ENCODE results near the gene KCTD5.

The KCTD5 gene

GRCh38 chr16:2704983-2705275 is 22.6 kb downstream of the KCTD5 start:
- no peaks in the 10 kb centered on the region for H3K9me3 ChIP-seq (ENCODE audit: control insufficient read depth, low read length)
- H3K36me3 ChIP-seq (ENCODE audit: control insufficient read depth, insufficient read depth, low read length): peaks cover 69% of the 10 kb centered on the region
- no peak overlapping the region for H3K4me3 ChIP-seq (ENCODE audit: extremely low read depth, insufficient read depth, low read length, poor library complexity, severe bottlenecking)
- no peak overlapping the region for H3K27ac ChIP-seq (ENCODE audit: low read depth, low read length, severe bottlenecking)
- no peaks in the 10 kb centered on the region for H3K4me1 ChIP-seq (ENCODE audit: control insufficient read depth, insufficient read depth, low read length, poor library complexity, severe bottlenecking)
- 97 to 100% methylated on average over 4 to 8 of the region's 14 CpGs for WGBS, 2 experiments (ENCODE audit: insufficient coverage in 2 of 2)

- Histone ChIP-seq H3K9me3 (ENCODE audit: control insufficient read depth, low read length) (no peaks in the 10 kb centered on the region), H3K4me1 (ENCODE audit: control insufficient read depth, insufficient read depth, low read length, poor library complexity, severe bottlenecking) (no peaks in the 10 kb centered on the region), H3K4me3 (ENCODE audit: extremely low read depth, insufficient read depth, low read length, poor library complexity, severe bottlenecking) (no peak overlapping the region), H3K36me3 (ENCODE audit: control insufficient read depth, insufficient read depth, low read length) (peaks cover 65% of the 10 kb centered on the region), H3K27ac (ENCODE audit: low read depth, low read length, severe bottlenecking) (no peak overlapping the region)
- WGBS, 2 experiments (ENCODE audit: insufficient coverage in 2 of 2): 91 to 97% methylated on average over 10 of the region's 10 CpGs
These were observed 23.0 kb downstream of the KCTD5 start for GRCh38 chr16:2705351-2705750.

- Histone ChIP-seq H3K27ac (ENCODE audit: low read depth, low read length, severe bottlenecking) (no peak overlapping the region), H3K4me3 (ENCODE audit: extremely low read depth, insufficient read depth, low read length, poor library complexity, severe bottlenecking) (no peak overlapping the region), H3K4me1 (ENCODE audit: control insufficient read depth, insufficient read depth, low read length, poor library complexity, severe bottlenecking) (no peaks in the 10 kb centered on the region), H3K36me3 (ENCODE audit: control insufficient read depth, insufficient read depth, low read length) (peaks cover 59% of the 10 kb centered on the region), H3K9me3 (ENCODE audit: control insufficient read depth, low read length) (no peaks in the 10 kb centered on the region)
- 95 to 99% methylated on average over 15 to 17 of the region's 17 CpGs for WGBS, 2 experiments (ENCODE audit: insufficient coverage in 2 of 2)
These were observed 23.8 kb downstream of the KCTD5 start for GRCh38 chr16:2706085-2706484.

- Histone ChIP-seq H3K27ac (ENCODE audit: low read depth, low read length, severe bottlenecking) (no peak overlapping the region), H3K36me3 (ENCODE audit: control insufficient read depth, insufficient read depth, low read length) (peaks cover 53% of the 10 kb centered on the region), H3K9me3 (ENCODE audit: control insufficient read depth, low read length) (no peaks in the 10 kb centered on the region), H3K4me3 (ENCODE audit: extremely low read depth, insufficient read depth, low read length, poor library complexity, severe bottlenecking) (no peak overlapping the region), H3K4me1 (ENCODE audit: control insufficient read depth, insufficient read depth, low read length, poor library complexity, severe bottlenecking) (no peaks in the 10 kb centered on the region)
- WGBS, 2 experiments (ENCODE audit: insufficient coverage in 2 of 2): 96 to 98% methylated on average over 19 to 20 of the region's 22 CpGs
These were observed 24.4 kb downstream of the KCTD5 start for GRCh38 chr16:2706611-2707311.

- no peak overlapping the region for H3K4me3 ChIP-seq (ENCODE audit: extremely low read depth, insufficient read depth, low read length, poor library complexity, severe bottlenecking)
- no peak overlapping the region for H3K27ac ChIP-seq (ENCODE audit: low read depth, low read length, severe bottlenecking)
- no peaks in the 10 kb centered on the region for H3K9me3 ChIP-seq (ENCODE audit: control insufficient read depth, low read length)
- WGBS, 2 experiments (ENCODE audit: insufficient coverage in 2 of 2): 96 to 97% methylated on average over 51 of the region's 51 CpGs
- H3K4me1 ChIP-seq (ENCODE audit: control insufficient read depth, insufficient read depth, low read length, poor library complexity, severe bottlenecking): no peaks in the 10 kb centered on the region
- peaks cover 51% of the 10 kb centered on the region for H3K36me3 ChIP-seq (ENCODE audit: control insufficient read depth, insufficient read depth, low read length)
These were observed 25.3 kb downstream of the KCTD5 start for GRCh38 chr16:2707368-2708289.

- peaks cover 45% of the 10 kb centered on the region for H3K36me3 ChIP-seq (ENCODE audit: control insufficient read depth, insufficient read depth, low read length)
- whole genome bisulfite sequencing, 2 experiments (ENCODE audit: insufficient coverage in 2 of 2): 97% methylated on average over 13 to 14 of the region's 14 CpGs
These were observed 25.9 kb downstream of the KCTD5 start for GRCh38 chr16:2708290-2708639.

GRCh38 chr16:2708955-2709587 is 26.7 kb downstream of the KCTD5 start:
- H3K9me3 ChIP-seq (ENCODE audit: control insufficient read depth, low read length): no peaks in the 10 kb centered on the region
- no peaks in the 10 kb centered on the region for H3K4me1 ChIP-seq (ENCODE audit: control insufficient read depth, insufficient read depth, low read length, poor library complexity, severe bottlenecking)
- WGBS, 2 experiments (ENCODE audit: insufficient coverage in 2 of 2): 95 to 97% methylated on average over 19 to 20 of the region's 22 CpGs
- H3K4me3 ChIP-seq (ENCODE audit: extremely low read depth, insufficient read depth, low read length, poor library complexity, severe bottlenecking): no peak overlapping the region
- peaks cover 40% of the 10 kb centered on the region for H3K36me3 ChIP-seq (ENCODE audit: control insufficient read depth, insufficient read depth, low read length)
- no peak overlapping the region for H3K27ac ChIP-seq (ENCODE audit: low read depth, low read length, severe bottlenecking)

More at GRCh38 chr16:2708290-2708639, 25.9 kb downstream of the KCTD5 start:
- Histone ChIP-seq H3K9me3 (ENCODE audit: control insufficient read depth, low read length) (no peaks in the 10 kb centered on the region), H3K27ac (ENCODE audit: low read depth, low read length, severe bottlenecking) (no peak overlapping the region), H3K4me1 (ENCODE audit: control insufficient read depth, insufficient read depth, low read length, poor library complexity, severe bottlenecking) (no peaks in the 10 kb centered on the region), H3K4me3 (ENCODE audit: extremely low read depth, insufficient read depth, low read length, poor library complexity, severe bottlenecking) (no peak overlapping the region)

- Histone ChIP-seq H3K4me1 (ENCODE audit: control insufficient read depth, insufficient read depth, low read length, poor library complexity, severe bottlenecking) (no peaks in the 10 kb centered on the region), H3K4me3 (ENCODE audit: extremely low read depth, insufficient read depth, low read length, poor library complexity, severe bottlenecking) (no peak overlapping the region), H3K36me3 (ENCODE audit: control insufficient read depth, insufficient read depth, low read length) (peaks cover 37% of the 10 kb centered on the region), H3K9me3 (ENCODE audit: control insufficient read depth, low read length) (no peaks in the 10 kb centered on the region), H3K27ac (ENCODE audit: low read depth, low read length, severe bottlenecking) (no peak overlapping the region)
- WGBS, 2 experiments (ENCODE audit: insufficient coverage in 2 of 2): 91 to 98% methylated on average over 7 to 9 of the region's 10 CpGs
These were observed 27.3 kb downstream of the KCTD5 start for GRCh38 chr16:2709588-2709984.

- 92 to 98% methylated on average over 18 to 20 of the region's 20 CpGs for WGBS, 2 experiments (ENCODE audit: insufficient coverage in 2 of 2)
- Histone ChIP-seq H3K27ac (ENCODE audit: low read depth, low read length, severe bottlenecking) (no peak overlapping the region), H3K4me1 (ENCODE audit: control insufficient read depth, insufficient read depth, low read length, poor library complexity, severe bottlenecking) (no peaks in the 10 kb centered on the region), H3K36me3 (ENCODE audit: control insufficient read depth, insufficient read depth, low read length) (peaks cover 33% of the 10 kb centered on the region), H3K4me3 (ENCODE audit: extremely low read depth, insufficient read depth, low read length, poor library complexity, severe bottlenecking) (no peak overlapping the region), H3K9me3 (ENCODE audit: control insufficient read depth, low read length) (no peaks in the 10 kb centered on the region)
These were observed 27.8 kb downstream of the KCTD5 start for GRCh38 chr16:2710021-2710710.

- 87 to 92% methylated on average over 11 of the region's 11 CpGs for whole genome bisulfite sequencing, 2 experiments (ENCODE audit: insufficient coverage in 2 of 2)
- H3K4me3 ChIP-seq (ENCODE audit: extremely low read depth, insufficient read depth, low read length, poor library complexity, severe bottlenecking): no peak overlapping the region
- H3K9me3 ChIP-seq (ENCODE audit: control insufficient read depth, low read length): no peaks in the 10 kb centered on the region
- H3K27ac ChIP-seq (ENCODE audit: low read depth, low read length, severe bottlenecking): no peak overlapping the region
- no peaks in the 10 kb centered on the region for H3K4me1 ChIP-seq (ENCODE audit: control insufficient read depth, insufficient read depth, low read length, poor library complexity, severe bottlenecking)
- H3K36me3 ChIP-seq (ENCODE audit: control insufficient read depth, insufficient read depth, low read length): peaks cover 32% of the 10 kb centered on the region
These were observed 28.4 kb downstream of the KCTD5 start for GRCh38 chr16:2710711-2711231.
